AG04450 (cell line): Measurements from ENCODE around the gene ASB3. TPM values are rescaled to one million over a fixed set of nuclear protein-coding genes. Genes with fewer than 3 reads are reported as not detected.
"Not testable (repeated sequence)": the region's sequence is repeated elsewhere in the genome, so short reads cannot be mapped to it uniquely, and the experiment has no call there.

Source experiments
- CTCF ChIA-PET: fragments of 300-600, 350-600 bp; formaldehyde crosslinking; extraction: SDS; loops from one replicate; lab custom pipeline; 2022; ENCODE audit warnings: antibody characterized with exemption, inconsistent platforms; lab: Charles Lee
- POLR2A ChIA-PET: fragments of 350-600 bp; formaldehyde crosslinking; extraction: SDS; loops from one replicate; lab custom pipeline; 2021; ENCODE audit warnings: antibody characterized with exemption, inconsistent platforms; lab: Yijun Ruan, JAX
- DNase-seq: peaks from one replicate; pipeline ENCODE4 v3.0.0-alpha.2; 2011; ENCODE audit warnings: low read depth, low spot score
- H3K27ac ChIP-seq: one replicate; pipeline ENCODE4 v1.5.1; 2012; ENCODE audit warnings: low read depth, low read length, control low read depth
- H3K27me3 ChIP-seq: one replicate; pipeline ENCODE4 v1.6.0; 2012; ENCODE audit warnings: low read length; ENCODE audit not compliant: control insufficient read depth, insufficient read depth
- H3K4me3 ChIP-seq: 2 replicates; pipeline ENCODE4 v1.5.1; 2011; ENCODE audit warnings: mild to moderate bottlenecking, low read depth, low read length, control low read depth
- H3K9me3 ChIP-seq: 2 replicates; pipeline ENCODE4 v1.5.1; 2012; ENCODE audit warnings: low read length; ENCODE audit not compliant: control insufficient read depth, insufficient read depth
- CTCF ChIP-seq: IDR thresholded peaks from 2 replicates; pipeline ENCODE4 v1.5.1; 2011; ENCODE audit warnings: low read depth, low read length, control low read depth, inconsistent platforms
- polyA plus RNA-seq: library from polyadenylated mRNA; depleted of rRNA; stranded (reverse); fragments of >200 nt; gene quantifications from 2 replicates; pipeline ENCODE4 v1.2.3, GENCODE V29; 2011

The ASB3 gene
- polyA plus RNA-seq, 1 experiment, result 38.0 TPM

- Histone ChIP-seq H3K9me3 (no peaks in the 10 kb centered on the region), H3K27me3 (no peaks in the 10 kb centered on the region), H3K27ac (no peak overlapping the region), H3K4me3 (no peak overlapping the region)
- CTCF ChIA-PET, result interaction anchor here (0.7 kb wide), 1 partner anchor 10 kb away, joined by 3 read pairs; no protein-coding TSS in a partner anchor
- DNase-seq, result no peak
- no peak for TF ChIP-seq CTCF
- POLR2A ChIA-PET, result no interaction called here
Observed at GRCh38 chr2:53694096-53694771, 92.5 kb downstream of the ASB3 start.

GRCh38 chr2:53690876-53691275 lies 95.9 kb downstream of the ASB3 start:
- ChIA-PET CTCF (no interaction called here), POLR2A (no interaction called here)
- Histone ChIP-seq H3K9me3 (no peaks in the 10 kb centered on the region), H3K4me3 (no peak overlapping the region), H3K27ac (no peak overlapping the region), H3K27me3 (no peaks in the 10 kb centered on the region)
- no peak for DNase-seq
- TF ChIP-seq CTCF, result no peak

GRCh38 chr2:53672881-53673522 lies 113.8 kb downstream of the ASB3 start:
- peak; percentile 27 for DNase-seq
- no peaks in the 10 kb centered on the region for H3K9me3 ChIP-seq
- no peak overlapping the region for H3K27ac ChIP-seq
- no peak overlapping the region for H3K4me3 ChIP-seq
- ChIA-PET CTCF (no interaction called here), POLR2A (no interaction called here)
- no peaks in the 10 kb centered on the region for H3K27me3 ChIP-seq
- TF ChIP-seq CTCF, result no peak

GRCh38 chr2:53670331-53670730 lies 116.4 kb downstream of the ASB3 start:
- no peak for DNase-seq
- Histone ChIP-seq H3K9me3 (no peaks in the 10 kb centered on the region; the same call in 1 of the 2 replicates), H3K4me3 (no peak overlapping the region), H3K27ac (no peak overlapping the region), H3K27me3 (no peaks in the 10 kb centered on the region)
- CTCF ChIA-PET, result interaction anchor here (0.7 kb wide), 3 partner anchors 20 to 27 kb away, joined by 6 to 13 read pairs (median 9); no protein-coding TSS in a partner anchor
- no peak for TF ChIP-seq CTCF
- POLR2A ChIA-PET, result interaction anchor here (0.7 kb wide), 1 partner anchor 541 kb away, joined by 4 read pairs; no protein-coding TSS in a partner anchor

- DNase-seq, result no peak
- Histone ChIP-seq H3K9me3 (no peaks in the 10 kb centered on the region; the same call in 1 of the 2 replicates), H3K27ac (no peak overlapping the region), H3K4me3 (no peak overlapping the region), H3K27me3 (no peaks in the 10 kb centered on the region)
- ChIA-PET POLR2A (no interaction called here), CTCF (no interaction called here)
- TF ChIP-seq CTCF, result no peak
Observed at GRCh38 chr2:53668624-53669026, 118.1 kb downstream of the ASB3 start.

- CTCF ChIA-PET, result interaction anchor here (0.6 kb wide), 1 partner anchor 25 kb away, joined by 3 read pairs; no protein-coding TSS in a partner anchor
- H3K27ac ChIP-seq, H3K4me3 ChIP-seq, POLR2A ChIA-PET, DNase-seq, H3K27me3 ChIP-seq, H3K9me3 ChIP-seq: not testable (repeated sequence)
Observed at GRCh38 chr2:53667130-53667529, 119.6 kb downstream of the ASB3 start.
